Lower leg skin (tissue), 3 donors: ENCODE data around the gene CAPS.

ENCODE experiments used
- POLR2A ChIP-seq, 2 donors: fragments of 450-650 bp; IDR thresholded peaks; one replicate each; pipeline ENCODE4 v1.6.1; 2016 to 2017; ENCODE audit warnings: antibody characterized with exemption in 2 of 2, mild to moderate bottlenecking in 1 of 2, moderate library complexity in 1 of 2
- TF ChIP-seq, protein P1 (sequence below), 3 donors: fragments of 450-650 bp; IDR thresholded peaks; one replicate each; pipeline ENCODE4 v1.5.1; 2016; ENCODE audit warnings: antibody characterized with exemption in 3 of 3, mild to moderate bottlenecking in 3 of 3, moderate library complexity in 2 of 3

- TF ChIP-seq, protein P1, sequence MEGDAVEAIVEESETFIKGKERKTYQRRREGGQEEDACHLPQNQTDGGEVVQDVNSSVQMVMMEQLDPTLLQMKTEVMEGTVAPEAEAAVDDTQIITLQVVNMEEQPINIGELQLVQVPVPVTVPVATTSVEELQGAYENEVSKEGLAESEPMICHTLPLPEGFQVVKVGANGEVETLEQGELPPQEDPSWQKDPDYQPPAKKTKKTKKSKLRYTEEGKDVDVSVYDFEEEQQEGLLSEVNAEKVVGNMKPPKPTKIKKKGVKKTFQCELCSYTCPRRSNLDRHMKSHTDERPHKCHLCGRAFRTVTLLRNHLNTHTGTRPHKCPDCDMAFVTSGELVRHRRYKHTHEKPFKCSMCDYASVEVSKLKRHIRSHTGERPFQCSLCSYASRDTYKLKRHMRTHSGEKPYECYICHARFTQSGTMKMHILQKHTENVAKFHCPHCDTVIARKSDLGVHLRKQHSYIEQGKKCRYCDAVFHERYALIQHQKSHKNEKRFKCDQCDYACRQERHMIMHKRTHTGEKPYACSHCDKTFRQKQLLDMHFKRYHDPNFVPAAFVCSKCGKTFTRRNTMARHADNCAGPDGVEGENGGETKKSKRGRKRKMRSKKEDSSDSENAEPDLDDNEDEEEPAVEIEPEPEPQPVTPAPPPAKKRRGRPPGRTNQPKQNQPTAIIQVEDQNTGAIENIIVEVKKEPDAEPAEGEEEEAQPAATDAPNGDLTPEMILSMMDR (IDR thresholded peaks at IDR 0.05): no peak
- TF ChIP-seq POLR2A (IDR thresholded peaks at IDR 0.05): no peak
Measured at GRCh38 chr19:5918463-5919079, 4.5 kb downstream of the CAPS start.
